H1 (cell line): Measurements from ENCODE around the gene ADARB2. TPM values are rescaled to one million over a fixed set of nuclear protein-coding genes. Genes with fewer than 3 reads are reported as not detected.

Experiments
- CTCF ChIA-PET: fragments of 300-600 bp; sonication (Branson Sonifier 250); formaldehyde crosslinking; loops from one replicate; lab custom pipeline; 2021; ENCODE audit not compliant: partially characterized antibody; lab: Charles Lee
- POLR2A ChIA-PET: fragments of 300-600 bp; sonication (Branson Sonifier 250); formaldehyde crosslinking; loops from one replicate; lab custom pipeline; 2021; ENCODE audit warnings: inconsistent platforms; ENCODE audit not compliant: partially characterized antibody; lab: Charles Lee
- DNase-seq, 2 experiments: peaks; one replicate each; pipeline versions ENCODE4 v3.0.0 to v3.0.0-alpha.2; 2010 to 2022; ENCODE audit warnings: low spot score in 2 of 2, low read depth in 1 of 2, mixed read lengths in 1 of 2
- FAIRE-seq: peaks from 2 replicates; lab custom pipeline; 2011; peaks lifted over from hg19 to GRCh38; lab: Jason Lieb, UNC
- H2AFZ ChIP-seq: 2 replicates; pipeline ENCODE4 v1.8.1; 2012; ENCODE audit warnings: low read length, inconsistent platforms
- H2AK5ac ChIP-seq: 2 replicates; pipeline ENCODE4 v1.6.1; 2013; ENCODE audit warnings: low read depth, low read length
- H2BK120ac ChIP-seq: replicated peaks from 2 replicates; pipeline ENCODE3; 2013; ENCODE audit warnings: low read depth, low read length, inconsistent platforms
- H2BK12ac ChIP-seq: 2 replicates; pipeline ENCODE4 v1.6.1; 2013; ENCODE audit warnings: low read depth, low read length
- H2BK15ac ChIP-seq: 2 replicates; pipeline ENCODE4 v1.6.1; 2013; ENCODE audit warnings: low read length
- H2BK20ac ChIP-seq: 2 replicates; pipeline ENCODE4 v1.6.1; 2013; ENCODE audit warnings: low read length
- H2BK5ac ChIP-seq: 2 replicates; pipeline ENCODE4 v1.6.1; 2013; ENCODE audit warnings: low read depth, low read length
- H3K14ac ChIP-seq: 2 replicates; pipeline ENCODE4 v1.6.1; 2013; ENCODE audit warnings: inconsistent platforms; ENCODE audit not compliant: insufficient read length
- H3K18ac ChIP-seq: 2 replicates; pipeline ENCODE4 v1.6.1; 2013; ENCODE audit warnings: low read length; ENCODE audit errors: extremely low read depth
- H3K23ac ChIP-seq: 2 replicates; pipeline ENCODE4 v1.6.1; 2013; ENCODE audit warnings: inconsistent platforms; ENCODE audit not compliant: insufficient read length
- H3K23me2 ChIP-seq: 2 replicates; pipeline ENCODE4 v1.6.1; 2013; ENCODE audit warnings: low read depth, low read length
- H3K27ac ChIP-seq: 2 replicates; pipeline ENCODE4 v1.6.1; 2011; ENCODE audit warnings: low read depth, low read length, inconsistent platforms
- H3K27me3 ChIP-seq, 4 experiments: replicated peaks in 1 of 4; 1 replicate in 1 of 4; 2 replicates in 3 of 4; pipeline versions ENCODE4 v1.6.1 to v1.8.1; 2011 to 2013; ENCODE audit warnings: low read length in 3 of 4, mild to moderate bottlenecking in 3 of 4, inconsistent platforms in 2 of 4, mixed read lengths in 2 of 4, moderate library complexity in 1 of 4; ENCODE audit not compliant: control insufficient read depth in 3 of 4, insufficient read depth in 3 of 4; ENCODE audit errors: extremely low read depth in 1 of 4
- H3K36me3 ChIP-seq, 4 experiments: 2 replicates each; pipeline versions ENCODE4 v1.6.1 to v1.8.1; 2011 to 2013; ENCODE audit warnings: mild to moderate bottlenecking in 4 of 4, low read length in 3 of 4, moderate library complexity in 2 of 4, control low read depth in 1 of 4, inconsistent platforms in 1 of 4; ENCODE audit not compliant: insufficient read depth in 4 of 4, control insufficient read depth in 2 of 4
- H3K4ac ChIP-seq: replicated peaks from 2 replicates; pipeline ENCODE3; 2013; ENCODE audit warnings: low read length, low read depth, mixed read lengths, inconsistent platforms; ENCODE audit not compliant: insufficient read length
- H3K4me1 ChIP-seq, 4 experiments: replicated peaks in 1 of 4; 1 replicate in 1 of 4; 2 replicates in 3 of 4; pipeline versions ENCODE4 v1.6.1 to v1.8.1; 2011 to 2013; ENCODE audit warnings: low read length in 3 of 4, inconsistent platforms in 2 of 4, mixed read lengths in 1 of 4; ENCODE audit not compliant: insufficient read depth in 4 of 4, control insufficient read depth in 3 of 4
- H3K4me2 ChIP-seq, 2 experiments: 2 replicates each; pipeline versions ENCODE4 v1.6.1 to v1.8.1; 2011 to 2013; ENCODE audit warnings: low read depth in 2 of 2, low read length in 2 of 2, control low read depth in 1 of 2, inconsistent platforms in 1 of 2, mild to moderate bottlenecking in 1 of 2; ENCODE audit not compliant: insufficient read depth in 1 of 2
- H3K4me3 ChIP-seq, 4 experiments: fragments of 200-600, 300-600 bp in 1 of 4; sonication (generic), shearing (Covaris generic), sonication (Bioruptor Twin) in 1 of 4; 2 replicates each; pipeline versions ENCODE4 v1.5.1 to v1.8.1; 2011 to 2016; ENCODE audit warnings: low read length in 4 of 4, low read depth in 3 of 4, control low read depth in 2 of 4, inconsistent platforms in 2 of 4, mild to moderate bottlenecking in 2 of 4, mixed read lengths in 1 of 4, moderate library complexity in 1 of 4; ENCODE audit not compliant: insufficient read depth in 2 of 4; ENCODE audit errors: extremely low read depth in 1 of 4
- H3K56ac ChIP-seq: replicated peaks from 2 replicates; pipeline ENCODE3; 2013; ENCODE audit warnings: low read depth, mild to moderate bottlenecking, mixed read lengths, low read length, inconsistent platforms; ENCODE audit not compliant: insufficient read length
- H3K79me1 ChIP-seq: 2 replicates; pipeline ENCODE4 v1.6.1; 2013; ENCODE audit warnings: low read depth, low read length, control low read depth
- H3K79me2 ChIP-seq, 2 experiments: 2 replicates each; pipeline versions ENCODE4 v1.6.1 to v1.8.1; 2012 to 2013; ENCODE audit warnings: low read length in 2 of 2, mild to moderate bottlenecking in 2 of 2, inconsistent platforms in 1 of 2; ENCODE audit not compliant: insufficient read depth in 2 of 2, control insufficient read depth in 1 of 2
- H3K9ac ChIP-seq, 4 experiments: replicated peaks in 1 of 4; 1 replicate in 1 of 4; 2 replicates in 3 of 4; pipeline versions ENCODE4 v1.6.1 to v1.8.1; 2011 to 2013; ENCODE audit warnings: low read depth in 3 of 4, low read length in 3 of 4, control low read depth in 2 of 4, mild to moderate bottlenecking in 2 of 4, moderate library complexity in 2 of 4, inconsistent platforms in 1 of 4; ENCODE audit errors: extremely low read depth in 1 of 4
- H3K9me3 ChIP-seq, 2 experiments: 2 replicates each; pipeline versions ENCODE4 v1.6.1 to v1.8.1; 2012 to 2013; ENCODE audit warnings: mild to moderate bottlenecking in 2 of 2, moderate library complexity in 2 of 2, control low read depth in 1 of 2, inconsistent platforms in 1 of 2, low read depth in 1 of 2, low read length in 1 of 2, mixed read lengths in 1 of 2; ENCODE audit not compliant: insufficient read depth in 2 of 2
- H4K20me1 ChIP-seq, 2 experiments: replicated peaks in 1 of 2; 2 replicates each; pipeline versions ENCODE3 to v1.8.1; 2011 to 2013; ENCODE audit warnings: inconsistent platforms in 2 of 2, low read length in 2 of 2, mild to moderate bottlenecking in 1 of 2; ENCODE audit not compliant: insufficient read depth in 2 of 2, control insufficient read depth in 1 of 2
- H4K5ac ChIP-seq: 2 replicates; pipeline ENCODE4 v1.6.1; 2013; ENCODE audit warnings: low read length, low read depth, mixed read lengths, inconsistent platforms; ENCODE audit not compliant: insufficient read length
- H4K8ac ChIP-seq: 2 replicates; pipeline ENCODE4 v1.8.0; 2013; ENCODE audit warnings: mild to moderate bottlenecking, moderate library complexity, low read length, inconsistent platforms; ENCODE audit not compliant: insufficient read depth; ENCODE audit errors: extremely low read depth
- H4K91ac ChIP-seq: replicated peaks from 2 replicates; pipeline ENCODE3; 2013; ENCODE audit warnings: low read length, mixed read lengths, inconsistent platforms; ENCODE audit not compliant: insufficient read length
- ASH2L ChIP-seq: fragments of 200-600, 300-600 bp; sonication (generic); IDR thresholded peaks from one replicate; pipeline ENCODE4 v1.7.1; 2017; ENCODE audit warnings: low read length
- HDAC2 ChIP-seq, 2 experiments: fragments of 300-600 bp in 1 of 2; sonication (generic) in 1 of 2; IDR thresholded peaks; 2 replicates each; pipeline ENCODE4 v1.6.1; 2011 to 2012; ENCODE audit warnings: low read depth in 2 of 2, low read length in 2 of 2, mild to moderate bottlenecking in 2 of 2, moderate library complexity in 2 of 2, borderline replicate concordance in 1 of 2, inconsistent platforms in 1 of 2
- JUN ChIP-seq: IDR thresholded peaks from 2 replicates; pipeline ENCODE4 v1.6.1; 2011; ENCODE audit warnings: low read depth, mild to moderate bottlenecking, improper control_type of control experiment, low read length
- KDM4A ChIP-seq: IDR thresholded peaks from one replicate; pipeline ENCODE4 v1.7.1; 2012; ENCODE audit warnings: low read depth, mild to moderate bottlenecking, moderate library complexity, low read length, inconsistent platforms; ENCODE audit not compliant: severe bottlenecking
- ZNF274 ChIP-seq: IDR thresholded peaks from 2 replicates; pipeline ENCODE4 v1.7.0; 2012; ENCODE audit warnings: low read length, borderline replicate concordance; ENCODE audit errors: extremely low read depth
- WGBS, 2 experiments: shearing (Covaris generic) in 1 of 2; methylation state at CpG; one replicate each; pipeline versions ENCODE4 v1.1.6 to v1.1.7; 2013 to 2015; ENCODE audit warnings: low lambda C conversion rate in 2 of 2, mixed read lengths in 2 of 2, inconsistent platforms in 1 of 2, low coverage in 1 of 2, missing lambda C conversion rate in 1 of 2; ENCODE audit not compliant: insufficient replicate concordance in 2 of 2, insufficient coverage in 1 of 2, insufficient read length in 1 of 2; ENCODE audit errors: extremely low coverage in 1 of 2, missing lambda C conversion rate in 1 of 2; 5-methylcytosine and 5-hydroxymethylcytosine counted together
- polyA plus RNA-seq, 7 experiments: library from polyadenylated mRNA; depleted of rRNA in 3 of 7; stranded (reverse) in 5 of 7; unstranded in 2 of 7; fragments of >200 nt in 5 of 7; fragments of 200-250 nt in 2 of 7; gene quantifications; 1 replicate in 5 of 7; 2 replicates in 1 of 7; 4 replicates in 1 of 7; pipeline versions ENCODE4 v1.2.1 to v1.2.3, GENCODE V29; 2011 to 2013; ENCODE audit warnings: missing spikeins in 2 of 7, mixed read lengths in 2 of 7
- total RNA-seq: library from RNA; stranded (reverse); fragmentation: NEBNext Ultra II Directional; extraction: Animal tissue kit (Norgen Biotek cat#: 25700); gene quantifications from 2 replicates; pipeline ENCODE4 v1.2.1, GENCODE V29; 2021

The ADARB2 gene
- total and polyA plus RNA-seq, 2 of the 8 experiments (the other 6 are each of a cell fraction or from before 2014, with no cell fraction given): 2.2 to 2.8 TPM

DNA sequence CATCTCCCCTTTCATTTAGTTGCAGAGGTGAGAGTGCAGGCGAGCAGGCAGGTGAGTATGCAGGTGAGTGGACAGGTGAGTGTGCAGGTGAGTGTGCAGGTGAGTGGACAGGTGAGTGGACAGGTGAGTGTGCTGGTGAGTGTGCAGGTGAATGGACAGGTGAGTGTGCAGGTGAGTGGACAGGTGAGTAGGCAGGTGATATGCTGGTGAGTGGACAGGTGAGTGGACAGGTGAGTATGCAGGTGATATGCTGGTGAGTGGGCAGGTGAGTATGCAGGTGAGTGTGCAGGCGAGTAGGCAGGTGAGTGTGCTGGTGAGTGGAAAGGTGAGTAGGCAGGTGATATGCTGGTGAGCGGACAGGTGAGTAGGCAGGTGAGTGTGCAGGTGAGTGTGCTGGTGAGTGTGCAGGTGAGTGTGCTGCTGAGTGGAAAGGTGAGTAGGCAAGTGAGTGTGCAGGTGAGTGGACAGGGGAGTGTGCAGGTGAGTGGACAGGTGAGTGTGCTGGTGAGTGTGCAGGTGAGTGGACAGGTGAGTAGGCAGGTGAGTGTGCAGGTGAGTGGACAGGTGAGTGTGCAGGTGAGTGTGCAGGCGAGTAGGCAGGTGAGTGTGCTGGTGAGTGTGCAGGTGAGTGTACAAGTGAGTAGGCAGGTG lies 165.6 kb downstream of the ADARB2 start:
- Histone ChIP-seq H3K79me2 (no peaks in the 10 kb centered on the region), H3K27me3 (peaks cover 0 to 2% (median 0%) of the 10 kb centered on the region in 4 experiments; a peak in 2 of 7 replicates), H3K36me3 (no peaks in the 10 kb centered on the region), H4K8ac (no peak overlapping the region), H3K4me1 (no peaks in the 10 kb centered on the region; a peak in 1 of 7 replicates), H3K4ac (no peak overlapping the region), H3K79me1 (no peaks in the 10 kb centered on the region; the same call in 1 of the 2 replicates), H2AK5ac (peak overlapping the region; percentile 65; the same call in 1 of the 2 replicates), H4K91ac (no peak overlapping the region), H3K9ac (no peak overlapping the region), H3K18ac (no peak overlapping the region), H3K27ac (no peak overlapping the region), H2BK120ac (no peak overlapping the region), H4K5ac (no peak overlapping the region), H2AFZ (no peak overlapping the region), H3K23ac (no peak overlapping the region), H3K4me3 (no peak overlapping the region), H3K14ac (no peak overlapping the region), H2BK5ac (peak overlapping the region; percentile 78; the same call in 1 of the 2 replicates), H2BK12ac (0 out of 2 replicates have a peak overlapping the region, but pooled peaks have one; percentile 60), H3K4me2 (no peak overlapping the region), H2BK15ac (no peak overlapping the region), H2BK20ac (no peak overlapping the region), H3K56ac (no peak overlapping the region), H3K9me3 (no peaks in the 10 kb centered on the region), H4K20me1 (peaks cover 0 to 4% of the 10 kb centered on the region in 2 experiments), H3K23me2 (peaks cover 6% of the 10 kb centered on the region; the same call in 1 of the 2 replicates)
- TF ChIP-seq HDAC2 (IDR thresholded peaks at IDR 0.05; ENCODE audit: borderline replicate concordance in 1 of 2, low read depth in 2 of 2, low read length in 2 of 2) (no peak), ZNF274 (no peak), ASH2L (peak; percentile 97), JUN (no peak), KDM4A (no peak)
- CTCF ChIA-PET: no interaction called here
- POLR2A ChIA-PET: no interaction called here
- DNase-seq (no peak), FAIRE-seq (no peak)
- WGBS, 2 experiments: 79% methylated on average over 4 of the region's 4 CpGs; no CpG with 5 or more reads in 1 of the 2 experiments
